CD14-positive monocyte (primary cell): Measurements from ENCODE around the gene RASL11B. TPM values are rescaled to one million over a fixed set of nuclear protein-coding genes. Genes with fewer than 3 reads are reported as not detected.

Experiments
- DNase-seq, 3 donors: peaks; one replicate each; pipeline ENCODE4 v3.0.0-alpha.2; 2011 to 2022
- H2AFZ ChIP-seq: 2 replicates; pipeline ENCODE4 v1.6.0; 2012; ENCODE audit warnings: mild to moderate bottlenecking, low read depth, low read length, inconsistent platforms; ENCODE audit not compliant: insufficient read depth, poor library complexity, severe bottlenecking
- H3K27ac ChIP-seq, 2 donors: 1 replicate in 1 of 2; 2 replicates in 1 of 2; pipeline ENCODE4 v1.5.1; 2012 to 2013; ENCODE audit warnings: low read length in 2 of 2, control low read depth in 1 of 2, inconsistent platforms in 1 of 2, low read depth in 1 of 2, mild to moderate bottlenecking in 1 of 2
- H3K27me3 ChIP-seq, 2 donors: one replicate each; pipeline versions ENCODE4 v1.6.0 to v1.6.1; 2011 to 2013; ENCODE audit warnings: low read length in 2 of 2; ENCODE audit not compliant: control insufficient read depth in 2 of 2, insufficient read depth in 2 of 2
- H3K36me3 ChIP-seq, 2 donors: replicated peaks in 1 of 2; 1 replicate in 1 of 2; 2 replicates in 1 of 2; pipeline versions ENCODE4 v1.5.1 to v1.6.1; 2012 to 2013; ENCODE audit warnings: low read length in 2 of 2, control low read depth in 1 of 2, inconsistent platforms in 1 of 2, mild to moderate bottlenecking in 1 of 2; ENCODE audit not compliant: insufficient read depth in 2 of 2, control insufficient read depth in 1 of 2
- H3K4me1 ChIP-seq, 2 donors: 1 replicate in 1 of 2; 2 replicates in 1 of 2; pipeline versions ENCODE4 v1.5.1 to v1.6.1; 2012 to 2013; ENCODE audit warnings: low read length in 2 of 2, control low read depth in 1 of 2, inconsistent platforms in 1 of 2, mild to moderate bottlenecking in 1 of 2, moderate library complexity in 1 of 2; ENCODE audit not compliant: insufficient read depth in 2 of 2, control insufficient read depth in 1 of 2
- H3K4me2 ChIP-seq: replicated peaks from 2 replicates; pipeline ENCODE3; 2012; ENCODE audit warnings: low read length, moderate library complexity, mild to moderate bottlenecking; ENCODE audit not compliant: poor library complexity, severe bottlenecking; ENCODE audit errors: extremely low read depth
- H3K4me3 ChIP-seq, 3 experiments: fragments of 200-600 bp in 1 of 3; sonication (generic) in 1 of 3; replicated peaks in 1 of 3; 1 replicate in 2 of 3; 2 replicates in 1 of 3; pipeline ENCODE4 v1.5.1; 2011 to 2013; ENCODE audit warnings: low read length in 3 of 3, mild to moderate bottlenecking in 3 of 3, control low read depth in 2 of 3, low read depth in 2 of 3, inconsistent platforms in 1 of 3, moderate library complexity in 1 of 3
- H3K79me2 ChIP-seq: 2 replicates; pipeline ENCODE4 v1.6.0; 2012; ENCODE audit warnings: mild to moderate bottlenecking, control low read depth, inconsistent platforms, low read length, moderate library complexity; ENCODE audit not compliant: insufficient read depth
- H3K9ac ChIP-seq: 2 replicates; pipeline ENCODE4 v1.6.0; 2017; ENCODE audit warnings: low read length, mild to moderate bottlenecking; ENCODE audit not compliant: insufficient read depth, poor library complexity, severe bottlenecking
- H3K9me3 ChIP-seq, 2 donors: replicated peaks in 1 of 2; 1 replicate in 1 of 2; 2 replicates in 1 of 2; pipeline versions ENCODE4 v1.5.1 to v1.6.1; 2012 to 2013; ENCODE audit warnings: low read length in 2 of 2, control low read depth in 1 of 2; ENCODE audit not compliant: control insufficient read depth in 1 of 2, insufficient read depth in 1 of 2
- H4K20me1 ChIP-seq: 2 replicates; pipeline ENCODE4 v1.6.0; 2012; ENCODE audit warnings: mild to moderate bottlenecking, low read length, control low read depth, moderate library complexity; ENCODE audit not compliant: insufficient read depth
- H3K27ac Mint-ChIP-seq, 7 donors: one replicate each; pipeline ENCODE4 v1.8.0; 2020; ENCODE audit warnings: mild to moderate bottlenecking in 7 of 7, mixed read lengths in 7 of 7, moderate library complexity in 6 of 7, inconsistent platforms in 2 of 7
- H3K27me3 Mint-ChIP-seq, 3 donors: one replicate each; pipeline ENCODE4 v1.8.0; 2021 to 2022; ENCODE audit warnings: low read depth in 3 of 3, mild to moderate bottlenecking in 3 of 3, mixed read lengths in 3 of 3, moderate library complexity in 3 of 3, inconsistent platforms in 1 of 3
- H3K36me3 Mint-ChIP-seq, 2 donors: one replicate each; pipeline ENCODE4 v1.8.0; 2020; ENCODE audit warnings: mixed read lengths in 2 of 2, inconsistent platforms in 1 of 2, mild to moderate bottlenecking in 1 of 2
- H3K4me1 Mint-ChIP-seq: one replicate; pipeline ENCODE4 v1.8.0; 2020; ENCODE audit warnings: mild to moderate bottlenecking, mixed read lengths
- H3K4me3 Mint-ChIP-seq, 2 donors: one replicate each; pipeline ENCODE4 v1.8.0; 2020; ENCODE audit warnings: mild to moderate bottlenecking in 2 of 2, mixed read lengths in 2 of 2, moderate library complexity in 1 of 2
- H3K9me3 Mint-ChIP-seq, 7 donors: one replicate each; pipeline ENCODE4 v1.8.0; 2020 to 2022; ENCODE audit warnings: mixed read lengths in 7 of 7, mild to moderate bottlenecking in 6 of 7, moderate library complexity in 6 of 7, inconsistent platforms in 2 of 7
- CTCF ChIP-seq: fragments of 200-600 bp; IDR thresholded peaks from one replicate; pipeline ENCODE4 v1.8.0; 2022; ENCODE audit warnings: antibody characterized with exemption, mild to moderate bottlenecking
- WGBS: methylation state at CpG from one replicate; pipeline ENCODE4 v1.1.5; 2013; ENCODE audit warnings: missing lambda C conversion rate; ENCODE audit not compliant: insufficient coverage; 5-methylcytosine and 5-hydroxymethylcytosine counted together
- intact Hi-C, 2 donors: fragments of 100-400 bp; cut with micrococcal nuclease; formaldehyde crosslinking; loops; one replicate each; pipeline versions ENCODE4 v1.15.0 to v1.15.1; 2023
- polyA plus RNA-seq, 3 donors: library from polyadenylated mRNA; depleted of rRNA in 1 of 3; unstranded in 2 of 3; stranded (reverse) in 1 of 3; fragments of 300-500 nt in 2 of 3; fragments of >200 nt in 1 of 3; fragmentation: Illumina TruSeq in 2 of 3; gene quantifications; 1 replicate in 2 of 3; 2 replicates in 1 of 3; pipeline ENCODE4 v1.2.3, GENCODE V29; 2012 to 2021

RASL11B gene
- polyA plus RNA-seq, 3 donors = not detected

DNA sequence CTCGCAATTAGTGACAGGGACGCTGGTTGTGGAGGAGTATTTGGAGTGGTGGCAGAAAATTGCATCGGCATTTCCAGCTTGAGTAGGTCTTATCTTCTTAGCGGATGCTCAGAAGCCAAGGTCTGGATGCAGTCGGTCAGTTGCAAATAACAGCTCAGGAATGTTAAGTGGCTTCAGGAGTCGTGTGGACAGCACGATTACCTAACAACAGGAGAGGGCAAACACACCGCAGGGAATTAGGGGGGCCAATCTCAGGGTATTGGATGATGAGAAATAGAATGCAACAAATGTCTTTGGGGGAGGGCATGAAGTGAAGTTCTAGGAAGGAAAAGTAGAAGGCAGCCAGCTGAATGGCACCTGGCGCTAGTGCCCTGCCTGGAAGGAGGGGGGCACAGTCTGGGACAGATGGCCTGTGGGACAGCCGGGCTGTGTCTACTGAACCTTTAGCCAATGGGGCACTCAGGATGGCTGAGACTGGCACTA is 11.8 kb downstream of the RASL11B start:
- Histone ChIP-seq H3K4me3 (no peak overlapping the region), H3K9ac (no peak overlapping the region), H3K4me2 (no peak overlapping the region), H4K20me1 (no peaks in the 10 kb centered on the region), H3K79me2 (no peaks in the 10 kb centered on the region), H3K36me3 (no peaks in the 10 kb centered on the region), H2AFZ (no peak overlapping the region), H3K27me3 (no peaks in the 10 kb centered on the region), H3K27ac (no peak overlapping the region), H3K9me3 (no peaks in the 10 kb centered on the region), H3K4me1 (no peaks in the 10 kb centered on the region)
- intact Hi-C loops = no loop called here
- no peaks in the 10 kb centered on the region for H3K9me3 Mint-ChIP-seq
- peaks cover 0 to 1% (median 0%) of the 10 kb centered on the region in 3 donors for H3K27me3 Mint-ChIP-seq
- peaks cover 12 to 22% of the 10 kb centered on the region in 2 donors for H3K36me3 Mint-ChIP-seq
- no peak overlapping the region for H3K4me3 Mint-ChIP-seq
- WGBS = 98% methylated on average over 8 of the region's 10 CpGs
- DNase-seq = no peak
- no peak for TF ChIP-seq CTCF
- H3K4me1 Mint-ChIP-seq = peaks cover 8% of the 10 kb centered on the region
- H3K27ac Mint-ChIP-seq = no peak overlapping the region

GRCh38 chr4:52874948-52875347 is 12.8 kb downstream of the RASL11B start:
- intact Hi-C loops = no loop called here
- H3K27me3 Mint-ChIP-seq = peaks cover 0 to 2% (median 0%) of the 10 kb centered on the region in 3 donors

More at GRCh38 chr4:52874948-52875347, 12.8 kb downstream of the RASL11B start:
- no peak for DNase-seq
- Histone ChIP-seq H3K36me3 (no peaks in the 10 kb centered on the region), H2AFZ (no peak overlapping the region), H3K27me3 (no peaks in the 10 kb centered on the region), H3K9ac (no peak overlapping the region), H3K27ac (no peak overlapping the region), H3K9me3 (no peaks in the 10 kb centered on the region), H3K4me3 (no peak overlapping the region), H3K4me2 (no peak overlapping the region), H4K20me1 (no peaks in the 10 kb centered on the region), H3K4me1 (no peaks in the 10 kb centered on the region), H3K79me2 (no peaks in the 10 kb centered on the region)
- Mint-ChIP-seq H3K4me1 (peaks cover 8% of the 10 kb centered on the region), H3K27ac (no peak overlapping the region), H3K36me3 (peaks cover 12 to 22% of the 10 kb centered on the region in 2 donors), H3K4me3 (no peak overlapping the region), H3K9me3 (no peaks in the 10 kb centered on the region)
- no peak for TF ChIP-seq CTCF
- 90% methylated on average over 2 of the region's 5 CpGs for WGBS
